A549 (cell line): ENCODE data around the gene DOK6.

ENCODE experiments used
- CHD2 ChIP-seq: fragments of 150-350 bp; IDR thresholded peaks from 2 replicates; pipeline ENCODE4 v1.6.1; 2014; ENCODE audit warnings: low read length; ENCODE audit not compliant: partially characterized antibody
- CHD4 ChIP-seq: fragments of 200-600 bp; sonication (generic); IDR thresholded peaks from 2 replicates; pipeline ENCODE4 v1.6.1; 2016; ENCODE audit warnings: antibody characterized with exemption, mild to moderate bottlenecking, borderline replicate concordance
- CTCF ChIP-seq: fragments of >200 bp; sonication (Bioruptor Twin); formaldehyde crosslinking; IDR thresholded peaks from 3 replicates; pipeline ENCODE4 v1.5.1; 2016
- KDM1A ChIP-seq: fragments of 200-600 bp; sonication (generic); IDR thresholded peaks from 2 replicates; pipeline ENCODE4 v1.6.1; 2016; ENCODE audit warnings: low read depth, mild to moderate bottlenecking
- MAZ ChIP-seq: fragments of 150-350 bp; IDR thresholded peaks from 2 replicates; pipeline ENCODE4 v1.6.1; 2014; ENCODE audit warnings: antibody characterized with exemption, low read depth, low read length, borderline replicate concordance
- REST ChIP-seq: fragments of 200-600 bp; sonication (generic); IDR thresholded peaks from 2 replicates; pipeline ENCODE4 v1.6.1; 2016; ENCODE audit warnings: antibody characterized with exemption, mild to moderate bottlenecking, moderate library complexity

- TF ChIP-seq CTCF (no peak), CHD4 (no peak), CHD2 (no peak), REST (no peak), KDM1A (no peak), MAZ (no peak)
These were observed 290.5 kb downstream of the DOK6 start for GRCh38 chr18:69691008-69691760.
